Measurements from ENCODE around the gene STK10. TPM values are rescaled to one million over a fixed set of nuclear protein-coding genes. Genes with fewer than 3 reads are reported as not detected.
A peak's percentile ranks its signal among the peaks of the same experiment; 100 is the strongest.

STK10 gene
- total RNA-seq, 2 donors from 2014 or later = 199 to 218 TPM

DNA sequence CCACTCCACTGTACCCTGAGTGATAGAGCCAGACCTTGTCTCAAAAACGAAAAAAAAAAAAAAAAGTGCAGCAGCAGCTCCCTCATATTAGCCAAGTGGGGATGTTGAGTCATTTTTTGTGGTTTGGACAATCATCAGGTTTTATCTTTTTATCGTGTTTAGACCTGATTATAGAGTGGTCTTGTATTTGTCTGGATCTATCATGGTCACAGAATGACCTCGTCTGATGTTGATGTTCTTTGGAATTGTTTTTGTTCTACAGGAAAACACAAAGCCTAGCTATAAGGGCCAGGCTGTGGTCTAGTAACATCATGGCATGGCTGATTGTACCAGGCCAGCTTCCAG lies 179.9 kb downstream of the STK10 start:
- Mint-ChIP-seq H3K4me3 (peak overlapping the region; percentile 96), H3K9me3 (no peaks in the 10 kb centered on the region), H3K27ac (peak overlapping the region in 1 of 2 donors; percentile 89), H3K36me3 (no peaks in the 10 kb centered on the region), H3K27me3 (no peaks in the 10 kb centered on the region), H3K4me1 (ENCODE audit: low read depth in 2 of 2) (peaks cover 23 to 35% of the 10 kb centered on the region in 2 donors)
- DNase-seq (ENCODE audit: low spot score) = no peak
- ATAC-seq = no peak

DNA sequence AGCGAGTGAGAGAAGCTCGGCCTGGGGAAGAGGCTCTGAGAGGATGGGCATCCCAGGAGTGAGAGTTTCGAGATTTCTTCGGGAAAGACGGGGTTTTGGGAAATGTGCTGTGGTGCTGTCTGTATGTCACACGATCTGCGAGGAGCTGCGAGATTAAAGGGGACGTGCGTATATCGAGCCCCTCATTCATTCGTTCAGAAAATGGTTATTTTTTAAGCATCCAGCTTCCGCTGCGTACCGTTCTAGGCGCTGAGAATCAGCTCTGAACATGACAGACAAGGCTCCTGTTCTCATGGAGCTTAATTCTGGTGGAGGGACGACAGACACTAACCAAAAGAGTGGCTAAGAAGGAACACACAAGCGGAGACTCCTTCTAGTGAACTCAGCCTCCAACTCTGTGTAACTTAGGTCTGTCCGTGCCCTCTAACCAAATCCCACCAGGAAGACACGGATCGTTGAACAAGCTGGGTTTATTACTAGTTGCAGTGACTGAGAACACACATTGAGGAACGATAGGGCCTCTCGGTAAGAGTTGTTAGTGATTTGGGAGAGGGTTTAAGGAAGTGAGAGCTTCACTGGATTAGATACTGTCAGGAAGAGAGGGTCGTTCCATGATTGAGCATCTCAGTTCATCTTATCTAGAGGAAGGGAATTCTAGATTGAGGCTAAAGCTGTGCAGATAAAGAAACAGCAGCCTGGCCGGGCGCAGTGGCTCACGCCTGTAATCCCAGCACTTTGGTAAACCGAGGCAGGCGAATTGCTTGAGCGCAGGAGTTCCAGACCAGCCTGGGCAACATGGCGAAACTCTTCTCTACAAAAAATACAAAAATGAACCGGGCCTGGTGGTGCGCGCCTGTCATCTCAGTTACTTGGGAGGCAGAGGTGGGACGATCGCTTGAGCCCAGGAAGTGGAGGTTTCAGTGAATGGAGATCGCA lies 180.6 kb downstream of the STK10 start:
- Mint-ChIP-seq H3K36me3 (no peaks in the 10 kb centered on the region), H3K4me1 (ENCODE audit: low read depth in 2 of 2) (peaks cover 24 to 41% of the 10 kb centered on the region in 2 donors), H3K27me3 (no peaks in the 10 kb centered on the region), H3K4me3 (peak overlapping the region; percentile 96), H3K9me3 (no peaks in the 10 kb centered on the region), H3K27ac (peak overlapping the region; percentile 89 to 96)
- DNase-seq (ENCODE audit: low spot score) (no peak), ATAC-seq (no peak)

DNA sequence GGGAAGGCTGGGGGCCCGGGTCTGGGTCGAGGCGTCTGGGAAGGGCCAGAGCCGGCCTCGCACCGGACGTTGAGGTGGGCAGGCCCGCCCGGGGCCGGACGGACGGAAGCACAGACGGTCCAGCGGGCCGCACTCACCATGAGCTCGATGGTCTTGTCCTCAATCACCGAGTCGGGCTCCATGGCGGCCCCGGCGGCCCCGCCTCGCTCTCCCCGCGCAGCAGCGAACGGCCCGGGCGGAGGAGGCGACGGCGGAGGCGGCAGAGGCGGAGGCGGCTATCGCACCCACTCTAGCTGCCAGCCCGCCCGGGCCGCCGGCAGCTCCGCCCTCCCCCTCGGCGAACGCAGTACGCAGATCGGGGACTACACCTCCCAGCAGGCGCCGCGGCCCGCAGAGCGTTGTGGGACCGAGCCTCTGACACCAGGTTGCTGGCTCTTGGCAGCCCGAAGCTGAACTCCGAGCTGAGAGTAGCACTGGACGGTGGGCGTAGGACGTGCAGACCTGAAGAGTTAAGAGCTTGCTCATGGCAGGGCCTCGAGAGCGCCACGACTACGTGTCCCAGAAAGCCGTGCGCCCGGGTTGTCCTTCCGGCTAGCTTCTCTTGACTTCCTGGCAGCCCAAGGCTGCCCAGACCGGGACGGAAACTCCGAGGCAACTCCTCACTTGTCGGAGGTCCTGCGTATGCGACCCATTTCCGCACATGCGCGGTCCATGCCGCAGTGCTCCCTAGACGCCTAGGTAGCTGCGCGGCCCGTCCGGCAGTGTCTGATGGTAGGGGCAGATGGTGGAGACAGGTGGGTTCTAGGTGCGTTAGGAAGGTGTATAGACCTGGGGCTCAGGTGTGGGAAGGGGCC lies 181.5 kb downstream of the STK10 start, which contains the start of gene FBXW11:
Gene FBXW11, minus strand, starts transcription at position 318 of the 854 bp plus-strand sequence. Its CDS starts 136 bp downstream, at position 182.
- DNase-seq (ENCODE audit: low spot score) (peak; percentile 98), ATAC-seq (peak; percentile 94 to 96)
- H3K9me3 Mint-ChIP-seq = no peaks in the 10 kb centered on the region
- peak within 1 kb of the TSS; percentile 89 to 96 for H3K27ac Mint-ChIP-seq
- no peaks in the 10 kb centered on the region for H3K36me3 Mint-ChIP-seq
- peaks cover 33 to 50% of the 10 kb centered on the region in 2 donors for H3K4me1 Mint-ChIP-seq (ENCODE audit: low read depth in 2 of 2)
- H3K4me3 Mint-ChIP-seq = peak within 1 kb of the TSS; percentile 96
- no peaks in the 10 kb centered on the region for H3K27me3 Mint-ChIP-seq

DNA sequence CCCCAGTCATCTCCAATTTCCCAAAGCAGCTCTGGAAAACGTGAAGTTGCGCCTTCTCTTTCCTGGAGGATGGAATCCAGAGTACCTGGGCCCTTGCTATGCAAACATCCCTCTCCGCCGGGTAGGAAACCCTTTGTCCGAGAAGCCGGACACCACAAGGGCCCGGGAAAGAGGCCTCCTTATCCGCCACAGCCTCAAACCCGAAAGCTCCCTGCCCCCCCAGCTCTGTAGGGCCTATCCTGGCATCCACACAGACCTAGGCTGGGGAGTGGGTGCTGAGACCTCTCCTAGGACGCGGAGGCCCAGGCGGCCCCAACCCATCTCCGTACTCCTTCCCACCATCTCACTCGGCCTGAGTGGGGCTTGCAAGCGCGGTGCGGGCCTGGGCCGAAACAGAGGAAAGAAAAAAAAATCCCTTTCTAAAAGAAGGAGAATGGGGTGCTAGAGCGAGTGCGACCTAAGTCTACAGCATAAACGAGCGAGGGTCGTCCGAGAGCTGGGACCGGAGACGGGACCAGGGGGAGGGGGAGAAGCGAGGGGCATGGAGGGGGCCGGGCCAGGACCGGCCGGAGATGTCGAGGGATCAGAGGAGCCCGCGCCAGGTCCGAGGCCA lies 182.2 kb downstream of the STK10 start:
- H3K9me3 Mint-ChIP-seq = no peaks in the 10 kb centered on the region
- peak overlapping the region; percentile 96 for H3K4me3 Mint-ChIP-seq
- DNase-seq (ENCODE audit: low spot score) = no peak
- H3K27me3 Mint-ChIP-seq = no peaks in the 10 kb centered on the region
- ATAC-seq = no peak
- H3K27ac Mint-ChIP-seq = peak overlapping the region; percentile 89 to 96
- no peaks in the 10 kb centered on the region for H3K36me3 Mint-ChIP-seq
- peaks cover 35 to 57% of the 10 kb centered on the region in 2 donors for H3K4me1 Mint-ChIP-seq (ENCODE audit: low read depth in 2 of 2)

DNA sequence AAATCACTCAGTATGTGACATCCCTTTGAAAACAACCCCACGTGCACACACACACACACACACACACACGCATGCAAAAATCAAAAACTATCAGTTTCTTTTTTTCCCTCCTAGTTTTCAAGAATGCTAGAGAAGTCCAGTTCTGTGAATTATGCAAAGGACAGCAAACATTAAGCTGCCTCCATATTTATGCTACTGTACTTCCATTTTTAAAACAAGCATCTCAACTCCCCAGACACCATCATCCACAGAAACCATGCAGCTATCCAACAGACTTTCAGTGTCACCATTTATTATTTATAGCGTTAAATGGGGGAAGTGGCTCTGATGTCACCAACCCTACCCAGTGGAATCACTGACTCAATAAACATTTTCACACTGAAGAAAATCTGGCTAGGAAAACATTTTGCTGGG lies 183.2 kb downstream of the STK10 start:
- H3K4me3 Mint-ChIP-seq = peak overlapping the region; percentile 96
- DNase-seq (ENCODE audit: low spot score) = no peak

DNA sequence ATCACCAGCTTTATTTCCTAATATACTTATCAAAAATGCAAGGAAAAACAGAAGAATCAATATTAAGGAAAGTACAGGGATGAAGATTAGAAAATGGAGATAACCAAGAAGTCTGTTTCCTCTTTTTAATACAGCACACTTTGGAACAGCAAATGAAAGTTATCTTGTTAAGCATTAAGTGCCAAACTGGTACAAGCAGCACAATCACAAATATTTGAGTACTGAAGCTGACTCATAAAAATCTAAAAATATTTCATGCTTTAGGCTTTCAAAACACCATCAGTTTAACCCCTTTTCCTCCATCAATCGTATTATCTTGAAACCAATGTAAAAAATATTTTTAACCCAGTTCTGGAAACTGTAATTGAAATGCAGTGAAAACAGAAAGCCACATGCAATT lies 184.3 kb downstream of the STK10 start:
- no peaks in the 10 kb centered on the region for H3K27me3 Mint-ChIP-seq
- H3K27ac Mint-ChIP-seq = peak overlapping the region in 1 of 2 donors; percentile 69
- peaks cover 45 to 65% of the 10 kb centered on the region in 2 donors for H3K4me1 Mint-ChIP-seq (ENCODE audit: low read depth in 2 of 2)
- no peak for ATAC-seq
- no peaks in the 10 kb centered on the region for H3K36me3 Mint-ChIP-seq
- H3K4me3 Mint-ChIP-seq = peak overlapping the region; percentile 19
- no peak for DNase-seq (ENCODE audit: low spot score)
- H3K9me3 Mint-ChIP-seq = no peaks in the 10 kb centered on the region

More for the DNA sequence above, 183.2 kb downstream of the STK10 start:
- no peak for ATAC-seq
- Mint-ChIP-seq H3K9me3 (no peaks in the 10 kb centered on the region), H3K27me3 (no peaks in the 10 kb centered on the region), H3K27ac (peak overlapping the region; percentile 89 to 96), H3K4me1 (ENCODE audit: low read depth in 2 of 2) (peaks cover 42 to 60% of the 10 kb centered on the region in 2 donors), H3K36me3 (no peaks in the 10 kb centered on the region)

DNA sequence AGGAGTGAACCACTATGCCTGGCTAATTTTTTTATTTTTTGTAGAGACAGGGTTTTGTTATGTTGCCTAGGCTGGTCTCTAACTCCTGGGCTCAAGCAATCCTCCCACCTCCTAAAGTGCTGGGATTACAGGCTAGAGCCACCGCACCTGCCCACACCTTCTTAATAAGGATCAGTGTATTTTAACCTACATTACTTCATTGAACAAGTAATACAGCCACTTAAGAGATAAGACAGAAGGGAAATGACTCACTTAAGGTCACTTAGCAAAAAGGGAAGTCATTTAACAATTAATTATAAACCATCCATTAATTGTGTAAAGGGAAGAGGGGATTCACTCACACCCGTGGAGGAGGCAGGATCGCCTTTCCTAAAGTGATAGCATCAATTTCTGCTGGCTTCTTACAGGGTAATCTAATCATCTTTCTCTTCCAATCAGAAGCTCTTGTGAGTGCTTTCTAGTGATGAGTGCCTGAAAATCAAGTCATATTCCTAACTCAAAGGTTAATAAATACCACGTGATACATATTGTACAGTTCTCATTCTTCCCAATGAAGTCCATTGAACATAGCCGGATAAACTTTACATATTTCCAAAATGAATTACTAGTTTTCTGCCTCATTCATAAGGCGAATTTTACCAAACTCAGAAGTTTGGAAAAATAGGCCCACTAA lies 185.0 kb downstream of the STK10 start:
- H3K4me1 Mint-ChIP-seq (ENCODE audit: low read depth in 2 of 2) = peaks cover 46 to 66% of the 10 kb centered on the region in 2 donors
- no peaks in the 10 kb centered on the region for H3K36me3 Mint-ChIP-seq
- DNase-seq (ENCODE audit: low spot score) (no peak), ATAC-seq (no peak)
- H3K4me3 Mint-ChIP-seq = peak overlapping the region; percentile 19
- H3K27me3 Mint-ChIP-seq = no peaks in the 10 kb centered on the region
- peak overlapping the region in 1 of 2 donors; percentile 69 for H3K27ac Mint-ChIP-seq
- no peaks in the 10 kb centered on the region for H3K9me3 Mint-ChIP-seq

DNA sequence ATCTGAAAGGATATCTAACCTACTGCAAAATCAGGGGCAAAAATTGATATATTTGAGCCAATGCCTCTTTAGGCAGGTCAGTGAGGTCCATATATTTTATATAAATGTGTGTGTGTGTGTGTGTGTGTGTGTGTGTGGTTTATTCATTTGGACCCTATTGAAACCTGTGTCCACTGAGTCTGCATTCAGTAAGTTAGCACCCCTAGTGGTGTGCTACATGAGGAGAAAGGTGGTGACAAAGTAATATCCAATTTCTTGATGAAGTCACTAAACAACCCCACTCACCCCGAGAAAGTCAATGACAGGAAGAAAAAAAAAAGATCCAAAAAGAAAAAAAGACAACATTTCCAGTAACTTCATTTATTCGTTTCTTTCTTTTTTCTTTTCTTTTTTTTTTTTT lies 185.7 kb downstream of the STK10 start:
- DNase-seq (ENCODE audit: low spot score) = no peak
- Mint-ChIP-seq H3K4me3 (no peak overlapping the region), H3K27ac (no peak overlapping the region), H3K9me3 (no peaks in the 10 kb centered on the region), H3K36me3 (no peaks in the 10 kb centered on the region), H3K27me3 (no peaks in the 10 kb centered on the region), H3K4me1 (ENCODE audit: low read depth in 2 of 2) (peaks cover 45 to 66% of the 10 kb centered on the region in 2 donors)
- ATAC-seq = no peak

DNA sequence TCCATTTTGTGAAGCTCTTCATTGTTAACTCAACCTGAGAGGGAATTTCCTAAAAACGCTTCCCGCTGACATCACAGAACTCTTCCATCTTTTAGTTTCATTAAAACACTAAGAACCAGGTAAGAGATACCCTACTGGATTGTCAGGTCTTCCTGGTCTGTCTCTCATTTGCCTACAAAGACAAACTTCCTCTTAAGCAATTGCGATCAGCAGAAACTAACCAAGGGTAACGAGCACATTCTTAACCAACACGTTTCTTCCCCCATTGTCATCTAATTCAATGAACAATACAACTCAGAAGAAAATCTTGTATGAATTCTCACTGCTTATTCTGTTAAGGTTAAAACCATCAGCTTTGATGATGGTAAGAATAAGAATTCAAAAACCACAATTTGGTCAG lies 188.1 kb downstream of the STK10 start:
- DNase-seq (ENCODE audit: low spot score) (no peak), ATAC-seq (no peak)
- no peaks in the 10 kb centered on the region for H3K36me3 Mint-ChIP-seq
- H3K27ac Mint-ChIP-seq = peak overlapping the region in 1 of 2 donors; percentile 7
- H3K4me1 Mint-ChIP-seq (ENCODE audit: low read depth in 2 of 2) = peaks cover 38 to 55% of the 10 kb centered on the region in 2 donors
- no peaks in the 10 kb centered on the region for H3K27me3 Mint-ChIP-seq
- H3K4me3 Mint-ChIP-seq = no peak overlapping the region
- no peaks in the 10 kb centered on the region for H3K9me3 Mint-ChIP-seq

DNA sequence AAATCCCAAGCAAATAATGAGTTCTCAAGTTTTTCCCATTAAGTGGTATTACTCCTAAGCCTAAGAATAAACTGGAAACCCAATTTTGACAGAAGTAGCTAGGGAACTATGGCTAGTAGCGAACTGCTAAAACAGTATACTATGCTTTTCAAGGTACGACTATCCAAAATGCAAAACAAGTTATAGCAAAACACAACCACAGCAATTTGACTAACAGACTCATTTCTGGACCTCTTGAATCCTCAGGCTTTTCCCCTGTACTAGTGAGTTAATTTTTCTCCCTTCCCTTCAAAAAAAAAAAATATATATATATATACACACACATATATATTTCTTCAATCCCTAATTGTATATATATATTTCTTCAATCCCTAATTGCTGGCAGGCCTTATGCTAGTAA lies 188.9 kb downstream of the STK10 start:
- no peaks in the 10 kb centered on the region for H3K9me3 Mint-ChIP-seq
- ATAC-seq (no peak), DNase-seq (ENCODE audit: low spot score) (no peak)
- H3K27me3 Mint-ChIP-seq = no peaks in the 10 kb centered on the region
- no peak overlapping the region for H3K4me3 Mint-ChIP-seq
- no peak overlapping the region for H3K27ac Mint-ChIP-seq
- H3K4me1 Mint-ChIP-seq (ENCODE audit: low read depth in 2 of 2) = peaks cover 35 to 51% of the 10 kb centered on the region in 2 donors
- H3K36me3 Mint-ChIP-seq = no peaks in the 10 kb centered on the region

DNA sequence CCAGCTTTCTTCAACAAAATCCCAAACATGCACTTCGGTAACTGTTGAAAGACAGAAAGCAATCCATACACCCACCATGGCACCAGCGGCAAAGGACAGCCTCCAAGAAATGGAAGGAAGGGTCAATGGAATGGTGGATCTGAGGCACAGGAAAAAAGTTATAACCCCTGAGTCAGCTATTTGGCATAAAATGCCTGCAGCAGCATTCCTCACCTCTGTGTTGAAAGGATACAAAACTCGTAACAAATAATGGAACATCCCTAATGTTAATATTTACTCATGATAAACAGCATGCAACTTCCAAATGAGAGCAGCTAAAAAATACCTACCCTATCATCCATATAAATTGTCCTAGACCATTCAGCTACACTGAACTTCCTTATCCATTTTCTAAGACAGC lies 191.0 kb downstream of the STK10 start:
- Mint-ChIP-seq H3K4me3 (no peak overlapping the region), H3K27me3 (no peaks in the 10 kb centered on the region), H3K27ac (no peak overlapping the region), H3K36me3 (no peaks in the 10 kb centered on the region), H3K4me1 (ENCODE audit: low read depth in 2 of 2) (peaks cover 33 to 38% of the 10 kb centered on the region in 2 donors), H3K9me3 (no peaks in the 10 kb centered on the region)
- DNase-seq (ENCODE audit: low spot score) (no peak), ATAC-seq (no peak)

DNA sequence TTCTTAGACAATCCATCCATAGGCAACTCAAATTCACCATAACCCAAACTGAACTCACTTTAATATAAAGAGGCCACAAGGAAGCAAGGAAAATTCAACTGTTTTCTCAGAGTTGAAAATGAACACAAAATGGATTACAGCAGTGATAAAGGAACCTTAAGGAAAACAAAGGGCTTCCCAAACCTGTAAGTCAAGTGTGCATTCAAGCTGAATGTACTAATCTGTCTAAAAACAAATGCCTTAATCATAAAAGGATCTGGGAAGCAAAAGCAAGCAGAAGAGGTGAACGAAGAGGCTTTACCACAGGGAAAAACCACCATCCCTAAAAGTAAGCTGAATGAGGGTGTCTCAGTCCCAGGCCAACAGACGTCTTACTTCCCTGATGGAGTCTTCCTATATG lies 195.2 kb downstream of the STK10 start:
- H3K4me1 Mint-ChIP-seq (ENCODE audit: low read depth in 2 of 2) = peaks cover 33 to 40% of the 10 kb centered on the region in 2 donors
- ATAC-seq (no peak), DNase-seq (ENCODE audit: low spot score) (no peak)
- peaks cover 12% of the 10 kb centered on the region for H3K36me3 Mint-ChIP-seq
- H3K9me3 Mint-ChIP-seq = no peaks in the 10 kb centered on the region
- H3K27me3 Mint-ChIP-seq = no peaks in the 10 kb centered on the region
- H3K27ac Mint-ChIP-seq = no peak overlapping the region
- no peak overlapping the region for H3K4me3 Mint-ChIP-seq

DNA sequence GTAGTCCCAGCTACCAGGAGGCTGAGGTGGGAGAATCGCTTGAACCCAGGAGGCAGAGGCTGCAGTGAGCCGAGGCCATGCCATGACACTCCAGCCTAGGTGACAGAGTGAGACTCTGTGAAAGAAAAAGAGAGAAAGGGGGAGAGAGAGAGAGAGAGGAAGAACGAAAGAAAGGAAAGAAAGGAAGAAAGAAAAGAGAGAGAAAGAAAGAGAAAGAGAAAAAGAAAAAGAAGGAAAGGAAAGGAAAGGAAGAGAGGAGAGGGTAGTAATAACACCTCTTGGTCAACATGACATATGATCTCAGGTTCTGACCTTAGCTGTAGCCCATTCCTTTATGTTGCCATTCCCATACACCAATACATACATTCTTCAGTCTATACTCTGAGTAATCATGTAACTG lies 195.7 kb downstream of the STK10 start:
- ATAC-seq = no peak
- Mint-ChIP-seq H3K27ac (no peak overlapping the region), H3K27me3 (no peaks in the 10 kb centered on the region), H3K9me3 (no peaks in the 10 kb centered on the region), H3K36me3 (peaks cover 12% of the 10 kb centered on the region), H3K4me1 (ENCODE audit: low read depth in 2 of 2) (peaks cover 35 to 39% of the 10 kb centered on the region in 2 donors), H3K4me3 (no peak overlapping the region)
- no peak for DNase-seq (ENCODE audit: low spot score)

Measured in natural killer cell treated with Interleukin-12 subunit alpha and Interleukin-12 subunit beta and Interleukin-15 and Interleukin-18, amount 100 ng/mL, for 72 hours (primary cell).